Activated CD4-positive, alpha-beta T cell treated with anti-CD3 and anti-CD28 coated beads for 1 hour (primary cell): Measurements from ENCODE around the gene HDAC10.

ENCODE experiments used
- DNase-seq: peaks from one replicate; pipeline ENCODE4 v3.0.0-alpha.2; 2020

Gene HDAC10

DNA sequence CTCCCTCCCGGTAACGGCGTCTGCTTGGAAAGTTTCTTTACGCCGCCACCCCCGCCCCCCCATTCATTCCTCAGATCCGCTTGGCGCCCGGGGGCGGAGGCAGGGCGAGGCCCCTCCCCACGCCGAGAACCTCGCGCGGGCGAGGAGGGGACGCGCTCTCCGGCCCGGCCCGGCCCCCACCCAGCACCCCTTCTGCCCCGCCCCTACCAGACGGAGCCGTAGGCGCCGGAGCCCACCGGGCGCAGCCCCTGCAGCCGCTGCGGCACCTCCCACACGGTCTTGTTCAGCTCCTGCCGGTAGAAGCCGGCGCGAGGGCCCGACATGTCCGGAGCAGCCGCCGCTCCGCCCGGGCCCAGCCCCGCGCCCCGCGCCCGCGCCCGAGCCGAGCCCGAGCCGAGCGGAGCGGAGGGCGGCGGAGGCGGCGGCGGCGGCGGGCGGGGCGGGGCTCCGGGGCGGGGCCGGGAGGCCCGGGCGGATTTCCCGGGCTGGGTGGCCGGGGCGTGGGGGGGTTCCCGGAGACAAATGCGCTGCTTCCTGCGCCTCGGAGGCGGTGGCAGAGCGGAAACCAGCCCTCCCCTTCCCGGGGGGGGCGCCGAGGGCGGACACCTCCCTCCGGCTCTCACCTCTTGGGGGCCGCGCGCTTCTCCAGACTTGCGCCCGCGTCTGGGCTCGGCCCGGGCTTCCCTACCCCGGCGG lies 19.1 kb upstream of the HDAC10 start, which contains the start of gene MAPK11:
Gene MAPK11 (minus strand): TSS at position 411 of the 696 bp plus-strand sequence. CDS start 88 bp downstream, at position 323.
- DNase-seq = peak; percentile 52

DNA sequence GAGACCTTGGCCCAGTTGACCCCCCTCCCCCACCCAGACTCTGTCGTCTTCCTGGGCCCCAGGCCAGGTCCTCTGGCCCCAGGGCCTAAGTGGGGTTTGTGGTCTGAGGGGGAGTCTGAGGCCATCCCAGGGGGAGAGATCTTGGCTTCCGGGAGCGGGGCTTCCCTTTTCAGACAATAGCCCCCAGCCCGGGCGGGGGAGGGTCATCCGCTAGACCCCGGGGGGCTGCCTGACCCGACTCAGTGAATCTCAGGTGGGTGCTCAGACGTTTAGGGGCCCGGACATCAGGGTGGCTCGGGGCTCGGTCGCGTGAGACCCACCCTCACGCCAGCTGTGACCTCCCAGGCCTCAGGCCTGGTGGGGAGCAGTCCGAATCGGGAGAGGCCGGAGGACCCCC lies 18.5 kb upstream of the HDAC10 start:
- DNase-seq = no peak

DNA sequence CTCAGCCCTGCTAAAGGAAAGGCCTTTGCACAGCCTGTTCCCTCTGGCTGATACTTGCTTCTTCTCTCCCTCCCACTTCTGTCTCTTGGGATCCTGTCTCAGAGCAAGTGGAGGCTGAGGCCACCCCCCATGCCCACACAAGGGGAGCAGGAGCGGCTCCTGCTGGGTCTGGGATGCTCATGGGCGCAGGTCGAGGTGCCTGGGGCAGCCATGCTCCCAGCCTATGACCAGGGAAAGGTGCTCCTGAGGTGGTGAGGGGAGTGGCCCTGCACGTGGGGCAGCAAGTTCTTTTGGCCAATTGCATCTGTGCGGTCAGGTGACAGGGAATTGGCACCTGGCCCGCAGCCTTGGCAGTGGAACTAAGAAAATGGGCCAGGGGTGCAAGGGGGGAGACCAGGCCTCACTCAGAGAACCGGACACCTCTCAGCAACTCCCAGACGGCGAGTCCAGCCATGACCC lies 17.6 kb upstream of the HDAC10 start:
- DNase-seq = no peak

DNA sequence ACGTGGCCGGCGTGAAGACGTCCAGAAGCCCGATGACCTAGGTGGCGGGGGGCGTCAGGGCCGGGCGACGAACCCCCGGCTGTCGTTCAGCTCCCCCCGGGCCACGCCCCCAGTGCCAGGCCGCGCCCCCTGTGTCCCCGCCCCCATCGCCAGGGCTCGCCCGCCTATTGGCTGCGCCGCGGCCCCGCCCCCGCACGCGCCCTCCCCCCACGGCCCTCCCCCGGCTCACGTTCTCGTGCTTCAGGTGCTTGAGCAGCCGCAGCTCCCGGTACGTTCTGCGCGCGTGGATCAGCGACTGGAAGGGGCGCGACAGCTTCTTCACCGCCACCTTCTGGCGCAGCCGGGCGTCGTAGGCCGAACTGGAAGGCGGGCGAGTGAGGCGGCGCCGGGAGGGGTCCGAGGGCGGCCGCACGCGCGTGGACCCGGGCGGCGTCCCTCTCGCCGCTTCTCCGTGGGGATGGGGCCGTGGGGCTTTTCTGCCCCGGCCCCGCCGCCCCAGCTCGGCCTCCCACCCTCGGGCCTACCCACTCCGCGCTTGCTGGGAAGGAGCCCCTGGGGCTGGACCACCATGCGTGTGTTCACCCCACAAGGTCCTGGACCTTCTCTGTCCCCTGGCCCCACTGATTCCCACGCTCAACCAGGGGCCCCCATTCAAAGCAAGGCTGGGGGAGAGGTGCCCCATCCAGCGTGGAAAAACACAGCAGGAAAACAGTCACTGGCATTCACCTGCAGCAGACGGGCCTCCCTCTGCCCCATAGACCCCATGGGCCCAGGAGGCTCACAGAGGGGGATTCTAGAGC lies 16.7 kb upstream of the HDAC10 start:
- DNase-seq = peak; percentile 38

GRCh38 chr22:50266994-50267393 lies 15.9 kb upstream of the HDAC10 start:
- DNase-seq = no peak

DNA sequence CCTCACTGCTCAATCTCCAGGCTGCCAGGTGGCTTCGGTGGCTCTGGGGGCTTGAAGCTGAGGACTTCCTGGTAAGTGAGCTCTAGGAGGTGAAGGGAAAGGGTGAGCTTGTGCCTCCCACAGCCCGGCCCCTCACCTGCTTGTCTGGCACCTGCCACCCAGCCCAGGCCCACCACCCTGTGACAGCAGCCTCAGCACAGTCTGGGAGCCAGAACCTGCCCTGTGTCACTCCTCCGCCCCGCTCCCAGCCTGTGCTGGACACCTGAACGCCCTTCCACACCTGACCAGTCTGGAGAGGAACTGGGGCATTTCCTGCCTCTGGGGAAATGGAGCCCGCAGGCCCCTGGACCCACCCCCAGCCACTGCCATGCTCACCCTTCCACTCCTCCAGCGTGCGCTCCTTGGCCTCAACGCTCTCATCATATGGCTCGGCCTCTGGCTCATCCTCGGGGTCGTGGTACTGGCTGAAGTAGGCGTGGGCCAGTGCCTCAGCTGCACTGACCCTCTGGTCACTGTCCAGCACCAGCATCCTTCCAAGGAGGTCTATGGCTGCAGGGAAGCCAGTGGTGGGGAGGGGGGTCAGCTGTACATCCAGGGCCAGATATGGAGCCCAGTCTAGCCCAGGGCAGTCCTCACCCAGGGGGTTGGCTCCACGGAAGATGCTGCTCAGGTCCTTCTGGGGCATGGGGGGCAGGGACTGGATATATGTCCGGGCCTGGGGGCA lies 14.0 kb upstream of the HDAC10 start:
- no peak for DNase-seq

GRCh38 chr22:50264104-50264745 lies 13.2 kb upstream of the HDAC10 start:
- no peak for DNase-seq

GRCh38 chr22:50262973-50263617 lies 12.0 kb upstream of the HDAC10 start:
- DNase-seq = no peak

GRCh38 chr22:50262460-50262911 lies 11.4 kb upstream of the HDAC10 start:
- DNase-seq = no peak

DNA sequence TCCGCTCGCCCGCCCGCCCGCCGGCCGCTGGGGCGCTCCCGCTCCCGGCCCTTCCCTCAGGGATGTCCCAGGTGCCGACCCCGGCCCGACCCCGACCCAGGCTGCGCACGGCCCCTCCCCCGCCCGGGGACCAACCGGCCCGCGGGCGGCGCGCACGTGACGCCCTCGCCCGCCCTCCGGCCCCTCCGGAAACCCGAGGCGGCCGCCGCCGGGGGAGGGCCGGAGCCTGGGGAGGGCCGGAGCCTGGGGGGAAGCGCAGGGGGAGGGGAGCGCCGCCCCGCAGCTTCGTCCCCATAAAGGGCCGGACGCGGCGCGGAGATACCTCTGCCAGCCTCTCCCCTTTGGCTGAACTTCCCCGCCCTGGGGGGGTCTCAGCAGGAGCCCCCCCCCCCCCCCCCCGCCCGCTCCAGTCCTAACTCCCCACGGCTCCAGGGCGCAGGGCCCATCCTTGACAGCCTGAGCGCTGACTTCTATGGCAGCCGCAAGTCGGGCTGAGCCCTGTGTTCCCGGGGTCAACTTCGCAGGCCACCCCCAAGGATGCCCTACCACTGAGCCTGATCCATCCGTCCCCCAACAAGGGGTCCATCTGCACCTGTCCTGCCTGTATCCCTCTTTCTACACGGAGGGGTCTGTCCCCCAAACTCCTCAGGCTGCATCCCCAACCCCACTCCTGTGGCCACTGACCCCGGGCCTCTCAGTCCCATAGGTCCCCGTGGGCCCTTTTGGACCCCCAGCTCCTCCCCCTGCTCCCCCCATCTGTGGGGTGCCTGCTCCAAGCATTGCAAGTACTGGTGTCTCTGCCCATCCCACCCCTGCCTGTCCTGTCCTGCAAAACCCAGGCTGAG lies 10.8 kb upstream of the HDAC10 start, which contains the start of gene MAPK12:
Gene MAPK12 (minus strand): TSS at position 69 of the 845 bp plus-strand sequence. CDS start 174 bp downstream, outside the sequence.
- no peak for DNase-seq

- no peak for DNase-seq
These were observed 9.9 kb upstream of the HDAC10 start for GRCh38 chr22:50260801-50261614.

DNA sequence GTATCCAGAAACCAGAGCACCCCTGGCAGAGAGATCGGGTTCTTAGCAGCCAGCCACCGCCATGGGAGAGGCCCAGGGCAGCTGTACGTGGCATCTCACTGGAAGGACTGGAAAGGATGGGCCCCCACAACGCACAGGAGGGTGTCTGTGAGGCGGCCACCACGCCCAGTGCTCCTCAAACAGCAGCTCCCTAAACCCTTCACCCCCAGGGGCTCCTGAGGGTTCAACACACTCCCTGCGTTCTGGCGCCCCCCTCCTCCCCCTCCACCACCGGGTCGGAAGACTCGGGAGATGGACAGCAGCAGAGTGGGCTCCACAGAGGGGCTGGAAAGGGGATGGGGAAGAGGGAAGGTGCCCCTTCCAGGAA lies 9.4 kb upstream of the HDAC10 start:
- DNase-seq = no peak

GRCh38 chr22:50259302-50259701 lies 8.2 kb upstream of the HDAC10 start:
- no peak for DNase-seq

DNA sequence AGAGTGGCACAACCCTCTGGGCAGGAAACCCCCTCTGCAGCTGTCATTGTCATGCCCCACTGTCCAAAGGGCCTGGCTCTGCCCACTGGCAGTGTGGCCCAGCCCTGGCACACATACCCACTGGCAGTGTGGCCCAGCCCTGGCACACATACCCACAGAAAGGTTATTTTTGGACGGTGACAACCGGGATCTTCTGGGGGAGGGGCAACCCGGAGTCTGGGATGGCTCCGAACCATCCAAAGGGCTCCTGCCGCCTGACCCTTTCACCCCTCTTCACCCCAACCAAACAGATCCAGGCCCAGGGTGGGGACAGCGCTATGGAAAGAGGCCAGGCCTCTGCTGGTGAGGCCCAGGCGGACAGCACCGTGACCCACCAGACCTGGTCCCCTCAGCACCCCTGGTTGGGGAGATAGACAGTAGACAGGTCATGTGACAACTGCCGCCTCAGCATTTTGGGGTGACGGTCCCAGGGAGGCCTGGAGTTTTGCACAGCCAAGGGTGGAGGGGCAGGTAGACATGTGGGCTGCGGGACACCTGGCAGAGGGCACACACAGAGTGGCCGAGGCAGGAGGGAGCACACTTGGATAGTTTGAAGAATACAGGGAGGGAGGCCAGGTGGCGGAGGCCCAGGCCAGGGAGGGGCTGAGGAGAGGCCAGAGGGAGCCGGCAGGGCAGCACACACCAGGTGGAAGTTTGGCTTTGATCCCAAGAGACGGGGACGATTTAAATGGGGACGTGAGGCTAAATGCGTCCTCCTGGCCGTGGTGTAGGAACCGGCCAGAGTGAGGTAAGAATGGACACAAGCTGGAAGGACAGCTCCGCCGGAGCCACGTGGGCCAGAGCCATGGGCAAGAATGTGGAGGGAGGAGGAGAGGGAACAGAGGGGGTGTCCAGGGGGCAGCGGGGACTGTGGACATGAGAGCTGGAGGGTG lies 7.6 kb upstream of the HDAC10 start:
- no peak for DNase-seq

DNA sequence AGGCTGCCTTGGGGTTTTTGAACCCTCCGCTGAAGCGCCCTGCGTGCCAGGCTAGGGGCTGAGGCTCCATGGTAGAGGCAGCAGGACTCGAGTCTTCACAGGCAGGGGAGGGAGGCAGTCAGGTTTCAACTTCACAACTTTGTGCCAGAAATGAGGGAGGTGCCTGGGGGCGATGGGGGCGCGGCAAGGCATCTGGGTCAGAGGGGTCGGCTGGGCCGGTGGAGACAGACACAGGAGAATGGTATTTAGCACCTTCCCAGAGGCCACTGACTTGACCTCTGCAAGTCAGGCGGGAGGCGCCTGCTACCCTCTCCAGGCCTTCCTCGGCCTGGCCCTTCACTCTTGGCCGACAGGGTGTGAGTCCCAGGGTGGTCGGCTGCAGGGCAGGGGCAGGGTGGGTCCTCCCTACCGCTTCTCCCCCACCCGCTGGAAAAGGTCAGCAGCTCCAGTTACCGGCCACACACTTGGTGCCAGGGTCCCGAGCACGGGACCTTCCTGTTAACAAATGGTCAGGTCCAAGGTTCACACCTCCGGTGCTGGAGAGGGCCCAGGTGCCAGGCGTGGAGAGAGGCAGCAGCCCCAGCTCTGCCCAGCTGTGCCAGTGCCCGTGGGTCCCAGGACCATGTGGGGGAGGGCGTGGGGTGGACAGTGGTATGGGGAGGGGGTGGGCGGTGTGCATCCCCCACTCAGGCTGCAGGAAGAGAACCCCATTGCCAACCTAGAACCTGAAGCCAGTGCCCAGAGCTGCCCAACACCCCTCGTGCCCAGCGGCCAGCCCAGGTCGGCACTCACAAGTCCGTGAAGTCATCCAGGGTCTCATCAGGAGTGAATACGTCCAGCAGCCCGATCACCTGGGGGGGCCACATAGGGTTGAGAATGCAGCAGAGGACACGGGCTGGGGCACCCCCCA lies 6.6 kb upstream of the HDAC10 start:
- DNase-seq = no peak

DNA sequence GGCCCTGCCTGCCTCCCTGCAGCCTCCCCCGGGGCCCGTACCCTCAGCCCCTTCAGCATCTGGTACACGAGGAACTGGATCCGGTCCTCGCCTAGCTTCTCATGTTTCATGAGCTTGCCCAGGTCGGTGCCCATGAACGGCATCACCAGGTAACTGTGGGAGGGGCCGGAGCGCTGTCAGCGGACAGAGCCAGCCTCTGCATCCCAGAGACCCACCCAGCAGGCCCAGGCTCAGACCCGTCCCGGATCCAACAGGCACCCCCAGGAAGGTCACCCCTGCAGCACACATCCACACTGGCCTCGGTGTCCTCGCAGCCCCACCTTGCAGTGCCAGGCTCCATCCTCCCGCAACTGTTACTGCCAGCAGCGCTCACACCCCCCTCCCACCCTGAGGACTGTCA lies 6.0 kb upstream of the HDAC10 start:
- DNase-seq = no peak

- no peak for DNase-seq
These were observed 5.3 kb upstream of the HDAC10 start for GRCh38 chr22:50256258-50256862.

GRCh38 chr22:50255607-50256006 lies 4.5 kb upstream of the HDAC10 start:
- DNase-seq = no peak
